ENCODE measurements around the gene HIVEP3.

The HIVEP3 gene

GRCh38 chr1:41537788-41538351, 380.9 kb downstream of the HIVEP3 start (continued):
- TF ChIP-seq TSHZ1 (tag by site-specific recombination; IDR thresholded peaks at IDR 0.05; ENCODE audit: borderline replicate concordance), result peak; percentile 59; the same call in 1 of the 2 replicates
- TF ChIP-seq, protein P1, sequence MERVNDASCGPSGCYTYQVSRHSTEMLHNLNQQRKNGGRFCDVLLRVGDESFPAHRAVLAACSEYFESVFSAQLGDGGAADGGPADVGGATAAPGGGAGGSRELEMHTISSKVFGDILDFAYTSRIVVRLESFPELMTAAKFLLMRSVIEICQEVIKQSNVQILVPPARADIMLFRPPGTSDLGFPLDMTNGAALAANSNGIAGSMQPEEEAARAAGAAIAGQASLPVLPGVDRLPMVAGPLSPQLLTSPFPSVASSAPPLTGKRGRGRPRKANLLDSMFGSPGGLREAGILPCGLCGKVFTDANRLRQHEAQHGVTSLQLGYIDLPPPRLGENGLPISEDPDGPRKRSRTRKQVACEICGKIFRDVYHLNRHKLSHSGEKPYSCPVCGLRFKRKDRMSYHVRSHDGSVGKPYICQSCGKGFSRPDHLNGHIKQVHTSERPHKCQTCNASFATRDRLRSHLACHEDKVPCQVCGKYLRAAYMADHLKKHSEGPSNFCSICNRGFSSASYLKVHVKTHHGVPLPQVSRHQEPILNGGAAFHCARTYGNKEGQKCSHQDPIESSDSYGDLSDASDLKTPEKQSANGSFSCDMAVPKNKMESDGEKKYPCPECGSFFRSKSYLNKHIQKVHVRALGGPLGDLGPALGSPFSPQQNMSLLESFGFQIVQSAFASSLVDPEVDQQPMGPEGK (tag by site-specific recombination; IDR thresholded peaks at IDR 0.05), result no peak
- TF ChIP-seq ZFP3 (tag by site-specific recombination; IDR thresholded peaks at IDR 0.05; ENCODE audit: low read depth), result no peak
- TF ChIP-seq ZXDB (tag by site-specific recombination; IDR thresholded peaks at IDR 0.05), result peak; percentile 45
- no peak for TF ChIP-seq ZNF146 (tag by site-specific recombination; IDR thresholded peaks at IDR 0.05)
- peak; percentile 89; the same call in 1 of the 2 replicates for TF ChIP-seq TRIM28 (IDR thresholded peaks at IDR 0.05; ENCODE audit: borderline replicate concordance, low read length)
- 0 out of 2 replicates have a peak, but pooled peaks have one; percentile 4 for TF ChIP-seq SP2 (tag by site-specific recombination; IDR thresholded peaks at IDR 0.05)
- no peak for TF ChIP-seq GLI2 (tag by site-specific recombination; IDR thresholded peaks at IDR 0.05; ENCODE audit: borderline replicate concordance, low read depth)
- TF ChIP-seq ZNF544 (tag by site-specific recombination; IDR thresholded peaks at IDR 0.05), result no peak
- TF ChIP-seq, protein P2, sequence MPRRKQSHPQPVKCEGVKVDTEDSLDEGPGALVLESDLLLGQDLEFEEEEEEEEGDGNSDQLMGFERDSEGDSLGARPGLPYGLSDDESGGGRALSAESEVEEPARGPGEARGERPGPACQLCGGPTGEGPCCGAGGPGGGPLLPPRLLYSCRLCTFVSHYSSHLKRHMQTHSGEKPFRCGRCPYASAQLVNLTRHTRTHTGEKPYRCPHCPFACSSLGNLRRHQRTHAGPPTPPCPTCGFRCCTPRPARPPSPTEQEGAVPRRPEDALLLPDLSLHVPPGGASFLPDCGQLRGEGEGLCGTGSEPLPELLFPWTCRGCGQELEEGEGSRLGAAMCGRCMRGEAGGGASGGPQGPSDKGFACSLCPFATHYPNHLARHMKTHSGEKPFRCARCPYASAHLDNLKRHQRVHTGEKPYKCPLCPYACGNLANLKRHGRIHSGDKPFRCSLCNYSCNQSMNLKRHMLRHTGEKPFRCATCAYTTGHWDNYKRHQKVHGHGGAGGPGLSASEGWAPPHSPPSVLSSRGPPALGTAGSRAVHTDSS (tag by site-specific recombination; IDR thresholded peaks at IDR 0.05), result no peak
- TF ChIP-seq ZNF596 (tag by site-specific recombination; IDR thresholded peaks at IDR 0.05), result no peak
- TF ChIP-seq SP7 (tag by site-specific recombination; IDR thresholded peaks at IDR 0.05), result peak; percentile 91
- no peak for TF ChIP-seq ZNF677 (tag by site-specific recombination; IDR thresholded peaks at IDR 0.05)
- no peak for TF ChIP-seq ZNF16 (tag by site-specific recombination; IDR thresholded peaks at IDR 0.05; ENCODE audit: low read depth)
- TF ChIP-seq ZNF623 (tag by site-specific recombination; IDR thresholded peaks at IDR 0.05), result no peak
- no peak for TF ChIP-seq PBX3 (CRISPR knock-in tag; IDR thresholded peaks at IDR 0.05)
- TF ChIP-seq ZBTB17 (tag by site-specific recombination; IDR thresholded peaks at IDR 0.05), result peak; percentile 59
- TF ChIP-seq ZNF416 (tag by site-specific recombination; IDR thresholded peaks at IDR 0.05), result no peak
- peak; percentile 55 for TF ChIP-seq ZNF629 (tag by site-specific recombination; IDR thresholded peaks at IDR 0.05)
- TF ChIP-seq EGR2 (tag by site-specific recombination; IDR thresholded peaks at IDR 0.05; ENCODE audit: low read depth), result peak; percentile 85
- TF ChIP-seq ZBTB49 (tag by site-specific recombination; IDR thresholded peaks at IDR 0.05; ENCODE audit: low read depth), result no peak
- peak; percentile 25; the same call in 1 of the 2 replicates for TF ChIP-seq ZFP37 (tag by site-specific recombination; IDR thresholded peaks at IDR 0.05)
- no peak for TF ChIP-seq ZNF514 (tag by site-specific recombination; IDR thresholded peaks at IDR 0.05)
- TF ChIP-seq FEZF1 (tag by site-specific recombination; IDR thresholded peaks at IDR 0.05), result peak; percentile 59
- TF ChIP-seq OSR2 (tag by site-specific recombination; IDR thresholded peaks at IDR 0.05), result peak; percentile 95
- no peak for TF ChIP-seq ZNF488 (tag by site-specific recombination; IDR thresholded peaks at IDR 0.05)
- no peak for TF ChIP-seq ZNF239 (tag by site-specific recombination; IDR thresholded peaks at IDR 0.05)
- 0 out of 2 replicates have a peak, but pooled peaks have one; percentile 62 for TF ChIP-seq ZNF664 (tag by site-specific recombination; IDR thresholded peaks at IDR 0.05)

Measured in HEK293 (cell line).